HCT116 (cell line): ENCODE results near the gene DOHH. TPM values are rescaled to one million over a fixed set of nuclear protein-coding genes. Genes with fewer than 3 reads are reported as not detected.

Experiments
- ATAC-seq: fragments of 200-7000 bp; cut with Tn5 transposase; 2 replicates; pipeline ENCODE4 v1.9.1; 2020; ENCODE audit warnings: mild to moderate bottlenecking, moderate library complexity
- BruUV-seq: library from RNA; stranded (reverse); fragments of 400-500 nt; replicated peaks from 2 replicates; lab custom pipeline; 2021; lab: Mats Ljungman, UMichigan
- CTCF ChIA-PET: fragments of 300-600 bp; sonication (Branson Sonifier 250); formaldehyde crosslinking; loops from one replicate; lab custom pipeline; 2021; ENCODE audit warnings: antibody characterized with exemption; lab: Charles Lee
- POLR2A ChIA-PET: fragments of 300-600, 350-600 bp; sonication (Branson Sonifier 250); formaldehyde crosslinking; loops from one replicate; lab custom pipeline; 2021; ENCODE audit warnings: antibody characterized with exemption; lab: Charles Lee
- RAD21 ChIA-PET, 2 experiments: fragments of 300-600 bp; sonication (Branson Sonifier 250); formaldehyde crosslinking; loops; one replicate each; lab custom pipeline; 2023; ENCODE audit warnings: low total read pairs in 2 of 2; ENCODE audit not compliant: uncharacterized antibody in 2 of 2, unreplicated experiment in 2 of 2, low non-redundant PET in 1 of 2; lab: Charles Lee
- DNase-seq: peaks from one replicate; pipeline ENCODE4 v3.0.0-alpha.2; 2010; ENCODE audit warnings: low read depth, low spot score
- H2AFZ ChIP-seq: fragments of 200-600 bp; shearing (Covaris generic), sonication (generic); 2 replicates; pipeline ENCODE4 v1.6.1; 2017; ENCODE audit warnings: low read depth, mixed run types, mixed read lengths, antibody characterized with exemption, low read length; ENCODE audit not compliant: poor library complexity, severe bottlenecking
- H3K27ac ChIP-seq: 2 replicates; pipeline ENCODE4 v1.5.1; 2012; ENCODE audit warnings: low read depth, low read length
- H3K27me3 ChIP-seq: fragments of 200-600 bp; sonication (generic); 2 replicates; pipeline ENCODE4 v1.6.1; 2016; ENCODE audit warnings: mixed run types, low read length, mixed read lengths; ENCODE audit not compliant: insufficient read depth
- H3K36me3 ChIP-seq, 2 experiments: fragments of 200-500 bp in 1 of 2; fragments of 200-600 bp in 1 of 2; sonication (Bioruptor generic) in 1 of 2; sonication (generic) in 1 of 2; 2 replicates each; pipeline versions ENCODE4 v1.5.1 to v1.6.1; 2014 to 2016; ENCODE audit warnings: low read length in 2 of 2, inconsistent platforms in 1 of 2, mixed read lengths in 1 of 2, mixed run types in 1 of 2; ENCODE audit not compliant: insufficient read depth in 2 of 2, control insufficient read depth in 1 of 2
- H3K4me1 ChIP-seq, 2 experiments: fragments of 200-600 bp in 1 of 2; sonication (generic) in 1 of 2; 2 replicates each; pipeline versions ENCODE4 v1.5.1 to v1.6.1; 2012 to 2017; ENCODE audit warnings: low read length in 2 of 2, inconsistent platforms in 1 of 2, mild to moderate bottlenecking in 1 of 2, mixed read lengths in 1 of 2, mixed run types in 1 of 2, moderate library complexity in 1 of 2; ENCODE audit not compliant: insufficient read depth in 2 of 2, control insufficient read depth in 1 of 2
- H3K4me2 ChIP-seq: fragments of 200-600 bp; sonication (generic); 2 replicates; pipeline ENCODE4 v1.6.1; 2017; ENCODE audit warnings: mixed run types, low read length, mixed read lengths
- H3K4me3 ChIP-seq, 2 experiments: fragments of 200-600 bp in 1 of 2; sonication (generic) in 1 of 2; replicated peaks in 1 of 2; 2 replicates each; pipeline ENCODE4 v1.5.1; 2011 to 2016; ENCODE audit warnings: low read length in 2 of 2, control low read depth in 1 of 2, low read depth in 1 of 2, mild to moderate bottlenecking in 1 of 2, mixed read lengths in 1 of 2, mixed run types in 1 of 2
- H3K79me2 ChIP-seq: fragments of 200-600 bp; sonication (generic); 2 replicates; pipeline ENCODE4 v1.6.1; 2017; ENCODE audit warnings: mild to moderate bottlenecking, mixed run types, low read length, moderate library complexity, mixed read lengths; ENCODE audit not compliant: insufficient read depth
- H3K9ac ChIP-seq: fragments of 200-600 bp; sonication (generic); 2 replicates; pipeline ENCODE4 v1.6.1; 2016; ENCODE audit warnings: low read length, mixed read lengths
- H3K9me2 ChIP-seq: fragments of 200-600 bp; sonication (generic), shearing (Covaris generic); 2 replicates; pipeline ENCODE4 v1.6.1; 2017; ENCODE audit warnings: mixed run types, mild to moderate bottlenecking, moderate library complexity; ENCODE audit not compliant: insufficient read depth
- H3K9me3 ChIP-seq, 2 experiments: fragments of 200-500 bp in 1 of 2; fragments of 200-600 bp in 1 of 2; sonication (Bioruptor generic) in 1 of 2; sonication (generic) in 1 of 2; 2 replicates each; pipeline ENCODE4 v1.6.1; 2014 to 2017; ENCODE audit warnings: low read length in 2 of 2, mixed read lengths in 2 of 2, inconsistent platforms in 1 of 2, low read depth in 1 of 2, mild to moderate bottlenecking in 1 of 2, mixed run types in 1 of 2, moderate library complexity in 1 of 2; ENCODE audit not compliant: control insufficient read depth in 1 of 2, insufficient read depth in 1 of 2
- H4K20me1 ChIP-seq: fragments of 200-600 bp; sonication (generic), shearing (Covaris generic); 2 replicates; pipeline ENCODE4 v1.6.1; 2017; ENCODE audit warnings: mixed run types, mild to moderate bottlenecking, moderate library complexity; ENCODE audit not compliant: insufficient read depth
- CBX3 ChIP-seq: IDR thresholded peaks from 2 replicates; pipeline ENCODE4 v1.6.1; 2012; ENCODE audit warnings: low read depth
- EGR1 ChIP-seq: IDR thresholded peaks from 2 replicates; pipeline ENCODE4 v1.6.1; 2012; ENCODE audit warnings: low read depth
- EZH2 ChIP-seq: fragments of 200-600 bp; sonication (generic); IDR thresholded peaks from 2 replicates; pipeline ENCODE4 v1.6.1; 2017; ENCODE audit warnings: antibody characterized with exemption, mixed run types
- EZH2phosphoT487 ChIP-seq: fragments of 200-600 bp; IDR thresholded peaks from 2 replicates; pipeline ENCODE4 v1.6.1; 2018; ENCODE audit warnings: antibody characterized with exemption, borderline replicate concordance
- POLR2A ChIP-seq: IDR thresholded peaks from 2 replicates; pipeline ENCODE4 v1.7.0; 2011; ENCODE audit warnings: borderline replicate concordance; ENCODE audit not compliant: insufficient read depth, insufficient read length; ENCODE audit errors: extremely low read depth
- RAD21 ChIP-seq: IDR thresholded peaks from 2 replicates; pipeline ENCODE4 v1.6.1; 2012; ENCODE audit warnings: low read depth, mild to moderate bottlenecking
- SIN3A ChIP-seq: IDR thresholded peaks from 2 replicates; pipeline ENCODE4 v1.6.1; 2012; ENCODE audit warnings: low read depth
- SP1 ChIP-seq: IDR thresholded peaks from 2 replicates; pipeline ENCODE4 v1.6.1; 2012; ENCODE audit warnings: low read depth
- SRF ChIP-seq: IDR thresholded peaks from 2 replicates; pipeline ENCODE4 v1.6.1; 2012; ENCODE audit warnings: low read depth
- TCF7L2 ChIP-seq: IDR thresholded peaks from 2 replicates; pipeline ENCODE4 v1.7.0; 2011; ENCODE audit warnings: borderline replicate concordance, inconsistent platforms; ENCODE audit not compliant: insufficient read depth, insufficient read length; ENCODE audit errors: extremely low read depth
- ZFX ChIP-seq: fragments of 450-650 bp; IDR thresholded peaks from 2 replicates; pipeline ENCODE4 v1.6.1; 2017
- intact Hi-C: fragments of 100-400 bp; cut with micrococcal nuclease; formaldehyde crosslinking; loops from 2 replicates; pipeline ENCODE4 v1.10.0; 2022
- total RNA-seq: library from RNA; stranded (reverse); gene quantifications from one replicate; pipeline ENCODE4 v1.2.1, GENCODE V29; 2021; ENCODE audit not compliant: unreplicated experiment
- TF ChIP-seq, protein P1 (sequence below): IDR thresholded peaks from 2 replicates; pipeline ENCODE4 v1.6.1; 2012; ENCODE audit warnings: low read depth
- TF ChIP-seq, protein P2 (sequence below): IDR thresholded peaks from 2 replicates; pipeline ENCODE4 v1.6.1; 2012
- TF ChIP-seq, protein P3 (sequence below): IDR thresholded peaks from 2 replicates; pipeline ENCODE4 v1.6.1; 2012
- TF ChIP-seq, protein P4 (sequence below): IDR thresholded peaks from 2 replicates; pipeline ENCODE4 v1.6.1; 2011; ENCODE audit warnings: mild to moderate bottlenecking, low read length, moderate library complexity; ENCODE audit not compliant: insufficient replicate concordance; ENCODE audit errors: extremely low read depth

The DOHH gene
- total RNA-seq, 1 experiment from 2014 or later = 20.9 TPM

DNA sequence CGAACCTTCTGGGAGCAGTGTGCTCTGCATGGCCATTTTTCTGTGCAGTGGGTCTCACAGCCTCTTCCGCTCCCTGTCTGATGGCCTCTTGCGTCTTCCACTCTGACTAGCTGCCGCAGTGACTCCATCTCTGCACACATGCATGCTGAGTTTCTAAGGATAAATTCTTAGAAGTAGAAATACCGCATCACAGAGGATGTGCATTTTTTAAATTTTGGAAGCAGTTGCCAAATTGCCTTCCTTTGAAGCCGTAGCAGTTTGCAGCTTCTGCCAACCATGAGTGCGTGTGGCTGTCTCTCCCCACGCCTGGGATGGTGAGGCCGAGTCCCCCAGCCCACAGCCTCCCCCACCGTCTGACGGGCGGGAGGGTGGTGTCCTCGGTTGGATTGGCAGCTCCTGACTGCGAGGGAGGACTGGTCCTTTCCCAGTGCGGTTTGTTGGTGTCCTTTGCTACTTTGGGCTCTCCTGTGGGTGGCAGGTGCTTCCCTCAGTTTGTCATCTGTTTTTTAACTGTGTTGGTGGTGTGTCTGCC is 15.5 kb upstream of the DOHH start:
- Histone ChIP-seq H3K79me2 (peaks cover 93% of the 10 kb centered on the region), H3K9ac (no peak overlapping the region), H3K4me3 (no peak overlapping the region), H3K27me3 (no peaks in the 10 kb centered on the region), H3K27ac (no peak overlapping the region), H3K4me1 (peaks cover 3 to 10% of the 10 kb centered on the region in 2 experiments; a peak in 2 of 4 replicates), H3K4me2 (no peak overlapping the region), H2AFZ (no peak overlapping the region), H3K9me2 (no peaks in the 10 kb centered on the region), H4K20me1 (no peaks in the 10 kb centered on the region), H3K9me3 (no peaks in the 10 kb centered on the region), H3K36me3 (peaks cover 7 to 8% of the 10 kb centered on the region in 2 experiments; a peak in 3 of 4 replicates)
- ChIA-PET RAD21 (no interaction called here), POLR2A (interaction anchor here (0.5 kb wide), 1 partner anchor 240 kb away, joined by 3 read pairs; no protein-coding TSS in a partner anchor), CTCF (no interaction called here)
- no peak for DNase-seq
- no peak for ATAC-seq
- BruUV-seq = no TSS peak
- TF ChIP-seq EZH2 = no peak
- intact Hi-C loops = no loop called here

DNA sequence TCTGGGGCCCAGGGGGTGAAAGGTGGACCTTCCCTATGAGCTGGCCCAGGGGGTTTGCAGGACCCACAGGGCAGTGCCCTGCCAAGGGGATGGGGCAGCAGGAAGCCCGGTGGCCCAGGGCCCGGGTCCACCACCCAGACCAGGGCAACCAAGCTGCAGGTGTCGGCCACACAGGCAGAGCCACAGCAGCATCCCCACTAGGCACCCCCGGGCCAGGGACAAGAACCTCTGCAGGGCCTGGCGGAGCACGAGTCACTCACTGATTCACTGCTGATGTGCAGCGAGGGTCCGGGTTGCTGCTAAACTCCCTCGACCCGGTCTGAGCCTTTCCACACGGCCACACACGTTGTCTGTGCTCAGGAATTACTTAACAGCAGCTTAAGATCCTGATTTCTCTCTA is 14.5 kb upstream of the DOHH start:
- RAD21 ChIA-PET = no interaction called here
- H3K27ac ChIP-seq = no peak overlapping the region
- H3K9me3 ChIP-seq = no peaks in the 10 kb centered on the region
- H3K4me3 ChIP-seq = no peak overlapping the region
- POLR2A ChIA-PET = no interaction called here
- H3K4me1 ChIP-seq = peaks cover under 1 to 3% of the 10 kb centered on the region in 2 experiments; a peak in 3 of 4 replicates
- H3K9ac ChIP-seq = no peak overlapping the region
- peaks cover 95% of the 10 kb centered on the region for H3K79me2 ChIP-seq
- intact Hi-C loops = no loop called here
- DNase-seq = no peak
- CTCF ChIA-PET = no interaction called here
- no peak overlapping the region for H2AFZ ChIP-seq
- no peaks in the 10 kb centered on the region for H4K20me1 ChIP-seq
- no peak for ATAC-seq
- H3K9me2 ChIP-seq = no peaks in the 10 kb centered on the region
- no peak overlapping the region for H3K4me2 ChIP-seq
- peaks cover 6 to 16% of the 10 kb centered on the region in 2 experiments; a peak in 3 of 4 replicates for H3K36me3 ChIP-seq
- BruUV-seq = no TSS peak
- H3K27me3 ChIP-seq = no peaks in the 10 kb centered on the region
- TF ChIP-seq SIN3A (no peak), CBX3 (no peak), SP1 (no peak), TCF7L2 (no peak), EGR1 (no peak), ZFX (no peak), SRF (no peak), POLR2A (no peak), EZH2phosphoT487 (no peak), RAD21 (no peak)
- TF ChIP-seq, protein P1, sequence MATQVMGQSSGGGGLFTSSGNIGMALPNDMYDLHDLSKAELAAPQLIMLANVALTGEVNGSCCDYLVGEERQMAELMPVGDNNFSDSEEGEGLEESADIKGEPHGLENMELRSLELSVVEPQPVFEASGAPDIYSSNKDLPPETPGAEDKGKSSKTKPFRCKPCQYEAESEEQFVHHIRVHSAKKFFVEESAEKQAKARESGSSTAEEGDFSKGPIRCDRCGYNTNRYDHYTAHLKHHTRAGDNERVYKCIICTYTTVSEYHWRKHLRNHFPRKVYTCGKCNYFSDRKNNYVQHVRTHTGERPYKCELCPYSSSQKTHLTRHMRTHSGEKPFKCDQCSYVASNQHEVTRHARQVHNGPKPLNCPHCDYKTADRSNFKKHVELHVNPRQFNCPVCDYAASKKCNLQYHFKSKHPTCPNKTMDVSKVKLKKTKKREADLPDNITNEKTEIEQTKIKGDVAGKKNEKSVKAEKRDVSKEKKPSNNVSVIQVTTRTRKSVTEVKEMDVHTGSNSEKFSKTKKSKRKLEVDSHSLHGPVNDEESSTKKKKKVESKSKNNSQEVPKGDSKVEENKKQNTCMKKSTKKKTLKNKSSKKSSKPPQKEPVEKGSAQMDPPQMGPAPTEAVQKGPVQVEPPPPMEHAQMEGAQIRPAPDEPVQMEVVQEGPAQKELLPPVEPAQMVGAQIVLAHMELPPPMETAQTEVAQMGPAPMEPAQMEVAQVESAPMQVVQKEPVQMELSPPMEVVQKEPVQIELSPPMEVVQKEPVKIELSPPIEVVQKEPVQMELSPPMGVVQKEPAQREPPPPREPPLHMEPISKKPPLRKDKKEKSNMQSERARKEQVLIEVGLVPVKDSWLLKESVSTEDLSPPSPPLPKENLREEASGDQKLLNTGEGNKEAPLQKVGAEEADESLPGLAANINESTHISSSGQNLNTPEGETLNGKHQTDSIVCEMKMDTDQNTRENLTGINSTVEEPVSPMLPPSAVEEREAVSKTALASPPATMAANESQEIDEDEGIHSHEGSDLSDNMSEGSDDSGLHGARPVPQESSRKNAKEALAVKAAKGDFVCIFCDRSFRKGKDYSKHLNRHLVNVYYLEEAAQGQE = no peak
- TF ChIP-seq, protein P2, sequence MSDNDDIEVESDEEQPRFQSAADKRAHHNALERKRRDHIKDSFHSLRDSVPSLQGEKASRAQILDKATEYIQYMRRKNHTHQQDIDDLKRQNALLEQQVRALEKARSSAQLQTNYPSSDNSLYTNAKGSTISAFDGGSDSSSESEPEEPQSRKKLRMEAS = no peak
- TF ChIP-seq, protein P3, sequence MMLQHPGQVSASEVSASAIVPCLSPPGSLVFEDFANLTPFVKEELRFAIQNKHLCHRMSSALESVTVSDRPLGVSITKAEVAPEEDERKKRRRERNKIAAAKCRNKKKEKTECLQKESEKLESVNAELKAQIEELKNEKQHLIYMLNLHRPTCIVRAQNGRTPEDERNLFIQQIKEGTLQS = no peak
- TF ChIP-seq, protein P4, sequence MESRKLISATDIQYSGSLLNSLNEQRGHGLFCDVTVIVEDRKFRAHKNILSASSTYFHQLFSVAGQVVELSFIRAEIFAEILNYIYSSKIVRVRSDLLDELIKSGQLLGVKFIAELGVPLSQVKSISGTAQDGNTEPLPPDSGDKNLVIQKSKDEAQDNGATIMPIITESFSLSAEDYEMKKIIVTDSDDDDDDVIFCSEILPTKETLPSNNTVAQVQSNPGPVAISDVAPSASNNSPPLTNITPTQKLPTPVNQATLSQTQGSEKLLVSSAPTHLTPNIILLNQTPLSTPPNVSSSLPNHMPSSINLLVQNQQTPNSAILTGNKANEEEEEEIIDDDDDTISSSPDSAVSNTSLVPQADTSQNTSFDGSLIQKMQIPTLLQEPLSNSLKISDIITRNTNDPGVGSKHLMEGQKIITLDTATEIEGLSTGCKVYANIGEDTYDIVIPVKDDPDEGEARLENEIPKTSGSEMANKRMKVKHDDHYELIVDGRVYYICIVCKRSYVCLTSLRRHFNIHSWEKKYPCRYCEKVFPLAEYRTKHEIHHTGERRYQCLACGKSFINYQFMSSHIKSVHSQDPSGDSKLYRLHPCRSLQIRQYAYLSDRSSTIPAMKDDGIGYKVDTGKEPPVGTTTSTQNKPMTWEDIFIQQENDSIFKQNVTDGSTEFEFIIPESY = no peak
